AG04449 (cell line): ENCODE results near the gene SYCP2L.
"Not testable (repeated sequence)": the region's sequence is repeated elsewhere in the genome, so short reads cannot be mapped to it uniquely, and the experiment has no call there.

ENCODE experiments used
- CTCF ChIA-PET: fragments of 350-600 bp; formaldehyde crosslinking; extraction: SDS; loops from one replicate; lab custom pipeline; 2021; ENCODE audit warnings: antibody characterized with exemption; lab: Yijun Ruan, JAX
- POLR2A ChIA-PET: fragments of 400-600, 350-600 bp; formaldehyde crosslinking; extraction: SDS; loops from one replicate; lab custom pipeline; 2020; ENCODE audit warnings: antibody characterized with exemption, inconsistent platforms; lab: Yijun Ruan, JAX
- DNase-seq: peaks from one replicate; pipeline ENCODE4 v3.0.0-alpha.2; 2010; ENCODE audit warnings: low read depth, low spot score
- H3K4me3 ChIP-seq: 2 replicates; pipeline ENCODE4 v1.5.1; 2011; ENCODE audit warnings: low read depth, mild to moderate bottlenecking, control low read depth, low read length
- CTCF ChIP-seq: IDR thresholded peaks from one replicate; pipeline ENCODE4 v1.5.1; 2011; ENCODE audit warnings: mild to moderate bottlenecking, moderate library complexity, low read length, control low read depth, inconsistent platforms; ENCODE audit not compliant: insufficient read depth; ENCODE audit errors: missing control alignments

Gene SYCP2L

GRCh38 chr6:10883312-10884244 is 3.3 kb upstream of the SYCP2L start:
- TF ChIP-seq CTCF: no peak
- ChIA-PET POLR2A (no interaction called here), CTCF (no interaction called here)
- no peak overlapping the region for H3K4me3 ChIP-seq
- DNase-seq: no peak

- TF ChIP-seq CTCF: no peak
- POLR2A ChIA-PET: no interaction called here
- no peak overlapping the region for H3K4me3 ChIP-seq
- DNase-seq: no peak
- CTCF ChIA-PET: no interaction called here
Observed at GRCh38 chr6:10884245-10884972, 2.4 kb upstream of the SYCP2L start.

- POLR2A ChIA-PET, CTCF ChIA-PET, DNase-seq: not testable (repeated sequence)
- peak overlapping the region; percentile 45; the same call in 1 of the 2 replicates for H3K4me3 ChIP-seq
Observed at GRCh38 chr6:10886365-10886690, 524 bp upstream of the SYCP2L start.

GRCh38 chr6:10890151-10890550 is 3.3 kb downstream of the SYCP2L start:
- no peak for DNase-seq
- POLR2A ChIA-PET: no interaction called here

GRCh38 chr6:10891960-10892359 is 5.1 kb downstream of the SYCP2L start:
- POLR2A ChIA-PET: no interaction called here
- no peak for DNase-seq
- H3K4me3 ChIP-seq: no peak overlapping the region
- TF ChIP-seq CTCF: no peak
- CTCF ChIA-PET: no interaction called here

More at GRCh38 chr6:10890151-10890550, 3.3 kb downstream of the SYCP2L start:
- CTCF ChIA-PET: interaction anchor here (1.0 kb wide), 1 partner anchor 9 kb away, joined by 3 read pairs; no protein-coding TSS in a partner anchor
- no peak for TF ChIP-seq CTCF
- no peak overlapping the region for H3K4me3 ChIP-seq

- ChIA-PET POLR2A (no interaction called here), CTCF (no interaction called here)
- DNase-seq: no peak
- no peak overlapping the region for H3K4me3 ChIP-seq
- TF ChIP-seq CTCF: no peak
Observed at GRCh38 chr6:10894958-10895357, 8.1 kb downstream of the SYCP2L start.
